Kidney epithelial cell (primary cell): ENCODE results near the gene OR10G7. TPM values are rescaled to one million over a fixed set of nuclear protein-coding genes. Genes with fewer than 3 reads are reported as not detected.

Source experiments
- DNase-seq: peaks from one replicate; pipeline ENCODE4 v3.0.0-alpha.2; 2010; ENCODE audit warnings: low read depth
- H3K27me3 ChIP-seq: 2 replicates; pipeline ENCODE4 v1.6.0; 2011; ENCODE audit warnings: low read length; ENCODE audit not compliant: control insufficient read depth, insufficient read depth
- H3K36me3 ChIP-seq: 2 replicates; pipeline ENCODE4 v1.5.1; 2011; ENCODE audit warnings: low read length; ENCODE audit not compliant: control insufficient read depth, insufficient read depth
- H3K4me3 ChIP-seq: 2 replicates; pipeline ENCODE4 v1.5.1; 2011; ENCODE audit warnings: low read depth, mild to moderate bottlenecking, control low read depth, low read length
- CTCF ChIP-seq: IDR thresholded peaks from 2 replicates; pipeline ENCODE4 v1.5.1; 2011; ENCODE audit warnings: mild to moderate bottlenecking, moderate library complexity, low read length, control low read depth, inconsistent platforms; ENCODE audit not compliant: insufficient read depth, poor library complexity, severe bottlenecking
- total RNA-seq: library from RNA; depleted of rRNA; stranded (reverse); fragments of >200 nt; gene quantifications from 2 replicates; pipeline ENCODE4 v1.2.3, GENCODE V29; 2015

Gene OR10G7
- total RNA-seq = not detected in 2 replicates

- Histone ChIP-seq H3K4me3 (no peak within 1 kb of the TSS), H3K27me3 (no peaks in the 10 kb centered on the region), H3K36me3 (no peaks in the 10 kb centered on the region)
- peak; percentile 1 for DNase-seq
- no peak for TF ChIP-seq CTCF
These were observed at the start of gene OR10G7 for GRCh38 chr11:124041254-124041653. OR10G7 (minus strand) TSS chr11:124041325; CDS start chr11:124039001, 2,324 bp downstream.

- no peak overlapping the region for H3K4me3 ChIP-seq
- no peak for TF ChIP-seq CTCF
- H3K36me3 ChIP-seq = no peaks in the 10 kb centered on the region
- H3K27me3 ChIP-seq = no peaks in the 10 kb centered on the region
- no peak for DNase-seq
These were observed 45.1 kb upstream of the OR10G7 start for GRCh38 chr11:124085997-124086846.

- TF ChIP-seq CTCF = no peak
- H3K36me3 ChIP-seq = no peaks in the 10 kb centered on the region
- H3K4me3 ChIP-seq = no peak overlapping the region
- no peak for DNase-seq
- H3K27me3 ChIP-seq = no peaks in the 10 kb centered on the region
These were observed 44.5 kb upstream of the OR10G7 start for GRCh38 chr11:124085583-124085982.

GRCh38 chr11:124082371-124082770 lies 41.2 kb upstream of the OR10G7 start:
- no peak for TF ChIP-seq CTCF
- Histone ChIP-seq H3K27me3 (no peaks in the 10 kb centered on the region), H3K4me3 (no peak overlapping the region)

GRCh38 chr11:124081483-124081882 lies 40.4 kb upstream of the OR10G7 start:
- DNase-seq = no peak
- Histone ChIP-seq H3K36me3 (no peaks in the 10 kb centered on the region), H3K27me3 (no peaks in the 10 kb centered on the region), H3K4me3 (no peak overlapping the region)
- TF ChIP-seq CTCF = no peak

More at GRCh38 chr11:124082371-124082770, 41.2 kb upstream of the OR10G7 start:
- no peaks in the 10 kb centered on the region for H3K36me3 ChIP-seq
- DNase-seq = no peak
